HepG2 (cell line): ENCODE measurements around the gene PLA2G2A. TPM values are rescaled to one million over a fixed set of nuclear protein-coding genes. Genes with fewer than 3 reads are reported as not detected.

ENCODE experiments used
- AKAP8 ChIP-seq: sonication (generic); formaldehyde crosslinking; IDR thresholded peaks from 2 replicates; pipeline ENCODE4 v1.5.1; 2020; ENCODE audit warnings: mild to moderate bottlenecking, missing genetic modification reagents
- ARNT ChIP-seq: fragments of 450-650 bp; IDR thresholded peaks from 2 replicates; pipeline ENCODE4 v1.6.1; 2017
- CEBPG ChIP-seq: IDR thresholded peaks from 2 replicates; pipeline ENCODE4 v1.6.1; 2016
- DNMT3B ChIP-seq: conservative IDR thresholded peaks from 2 replicates; pipeline ENCODE4 v1.6.1; 2016; ENCODE audit warnings: missing biosample characterization, control low read depth
- FUBP1 ChIP-seq: sonication (generic); formaldehyde crosslinking; IDR thresholded peaks from 2 replicates; pipeline ENCODE4 v1.5.1; 2020; ENCODE audit warnings: missing genetic modification reagents, mild to moderate bottlenecking, borderline replicate concordance
- MED1 ChIP-seq: sonication (generic); formaldehyde crosslinking; IDR thresholded peaks from 2 replicates; pipeline ENCODE4 v1.4.0; 2020; ENCODE audit warnings: missing genetic modification reagents
- MED8 ChIP-seq: sonication (generic); formaldehyde crosslinking; IDR thresholded peaks from 2 replicates; pipeline ENCODE4 v1.8.1; 2023; ENCODE audit warnings: mild to moderate bottlenecking, missing genetic modification reagents; ENCODE audit not compliant: insufficient replicate concordance
- NCOR1 ChIP-seq: fragments of 200-600 bp; sonication (generic); IDR thresholded peaks from 2 replicates; pipeline ENCODE4 v1.7.0; 2017; ENCODE audit warnings: antibody characterized with exemption, low read length, borderline replicate concordance
- SALL2 ChIP-seq: sonication (generic); formaldehyde crosslinking; IDR thresholded peaks from 2 replicates; pipeline ENCODE4 v1.8.1; 2023; ENCODE audit warnings: mild to moderate bottlenecking, missing genetic modification reagents, inconsistent platforms
- SIN3A ChIP-seq: IDR thresholded peaks from 2 replicates; pipeline ENCODE4 v1.6.1; 2011; ENCODE audit warnings: low read depth, mild to moderate bottlenecking, control low read depth, low read length, borderline replicate concordance
- SNAI1 ChIP-seq: sonication (generic); formaldehyde crosslinking; IDR thresholded peaks from 2 replicates; pipeline ENCODE4 v1.5.0; 2020; ENCODE audit warnings: mild to moderate bottlenecking, missing genetic modification reagents, borderline replicate concordance
- TOPORS ChIP-seq: sonication (generic); formaldehyde crosslinking; IDR thresholded peaks from 2 replicates; pipeline ENCODE4 v1.8.0; 2023; ENCODE audit warnings: mild to moderate bottlenecking, missing genetic modification reagents
- ZFP62 ChIP-seq: sonication (generic); formaldehyde crosslinking; IDR thresholded peaks from 2 replicates; pipeline ENCODE4 v1.4.0; 2020; ENCODE audit warnings: missing genetic modification reagents
- ZNF256 ChIP-seq: sonication (generic); formaldehyde crosslinking; conservative IDR thresholded peaks from 2 replicates; pipeline ENCODE4 v1.4.0; 2020; ENCODE audit warnings: missing genetic modification reagents
- ZNF264 ChIP-seq: sonication (generic); formaldehyde crosslinking; IDR thresholded peaks from 2 replicates; pipeline ENCODE4 v1.4.0; 2020; ENCODE audit warnings: missing genetic modification reagents
- ZNF280B ChIP-seq: sonication (generic); formaldehyde crosslinking; IDR thresholded peaks from 2 replicates; pipeline ENCODE4 v1.5.0; 2020; ENCODE audit warnings: missing genetic modification reagents, mild to moderate bottlenecking, borderline replicate concordance
- ZNF282 ChIP-seq: fragments of 450-650 bp; IDR thresholded peaks from 2 replicates; pipeline ENCODE4 v1.6.1; 2018; ENCODE audit not compliant: partially characterized antibody
- ZNF292 ChIP-seq: sonication (generic); formaldehyde crosslinking; IDR thresholded peaks from 2 replicates; pipeline ENCODE4 v1.8.1; 2022; ENCODE audit warnings: mild to moderate bottlenecking, low read depth, missing genetic modification reagents, borderline replicate concordance
- ZNF616 ChIP-seq: sonication (generic); formaldehyde crosslinking; IDR thresholded peaks from 2 replicates; pipeline ENCODE4 v1.5.0; 2020; ENCODE audit warnings: low read depth, mild to moderate bottlenecking, missing genetic modification reagents
- ZNF800 ChIP-seq: sonication (generic); formaldehyde crosslinking; IDR thresholded peaks from 2 replicates; pipeline ENCODE4 v1.4.0; 2020; ENCODE audit warnings: missing genetic modification reagents
- ZNF816 ChIP-seq: sonication (generic); formaldehyde crosslinking; IDR thresholded peaks from 2 replicates; pipeline ENCODE4 v1.8.0; 2022; ENCODE audit warnings: missing genetic modification reagents, mild to moderate bottlenecking, borderline replicate concordance
- ZSCAN5A ChIP-seq: sonication (generic); formaldehyde crosslinking; IDR thresholded peaks from 2 replicates; pipeline ENCODE4 v1.8.0; 2022; ENCODE audit warnings: mild to moderate bottlenecking, missing genetic modification reagents, borderline replicate concordance
- polyA plus RNA-seq, 8 experiments: library from polyadenylated mRNA; depleted of rRNA in 3 of 8; stranded (reverse) in 7 of 8; unstranded in 1 of 8; fragments of >200 nt; fragmentation: Illumina TruSeq in 4 of 8; extraction: Trizol in 4 of 8; gene quantifications; 2 replicates each; pipeline versions ENCODE4 v1.2.1 to v1.2.3, GENCODE V29; 2011 to 2016; ENCODE audit warnings: low read depth in 4 of 8, missing spikeins in 1 of 8, mixed read lengths in 1 of 8; ENCODE audit not compliant: insufficient read depth in 1 of 8
- total RNA-seq, 5 experiments: library from RNA; depleted of rRNA; stranded (reverse); fragments of >200 nt; fragmentation: Illumina TruSeq; extraction: Trizol; gene quantifications; 2 replicates each; pipeline ENCODE4 v1.2.3, GENCODE V29; 2016; ENCODE audit warnings: low read depth in 1 of 5
- TF ChIP-seq, protein P1 (sequence below), 2 experiments: fragments of 450-650 bp in 1 of 2; sonication (generic) in 1 of 2; formaldehyde crosslinking; IDR thresholded peaks; 2 replicates each; pipeline versions ENCODE4 v1.5.0 to v1.8.0; 2020 to 2022; ENCODE audit warnings: mild to moderate bottlenecking in 1 of 2, missing genetic modification reagents in 1 of 2

PLA2G2A gene
- total and polyA plus RNA-seq, 2 of the 13 experiments (the other 11 are each of a cell fraction or from before 2014, with no cell fraction given) = 0.35 to 30.3 TPM

DNA sequence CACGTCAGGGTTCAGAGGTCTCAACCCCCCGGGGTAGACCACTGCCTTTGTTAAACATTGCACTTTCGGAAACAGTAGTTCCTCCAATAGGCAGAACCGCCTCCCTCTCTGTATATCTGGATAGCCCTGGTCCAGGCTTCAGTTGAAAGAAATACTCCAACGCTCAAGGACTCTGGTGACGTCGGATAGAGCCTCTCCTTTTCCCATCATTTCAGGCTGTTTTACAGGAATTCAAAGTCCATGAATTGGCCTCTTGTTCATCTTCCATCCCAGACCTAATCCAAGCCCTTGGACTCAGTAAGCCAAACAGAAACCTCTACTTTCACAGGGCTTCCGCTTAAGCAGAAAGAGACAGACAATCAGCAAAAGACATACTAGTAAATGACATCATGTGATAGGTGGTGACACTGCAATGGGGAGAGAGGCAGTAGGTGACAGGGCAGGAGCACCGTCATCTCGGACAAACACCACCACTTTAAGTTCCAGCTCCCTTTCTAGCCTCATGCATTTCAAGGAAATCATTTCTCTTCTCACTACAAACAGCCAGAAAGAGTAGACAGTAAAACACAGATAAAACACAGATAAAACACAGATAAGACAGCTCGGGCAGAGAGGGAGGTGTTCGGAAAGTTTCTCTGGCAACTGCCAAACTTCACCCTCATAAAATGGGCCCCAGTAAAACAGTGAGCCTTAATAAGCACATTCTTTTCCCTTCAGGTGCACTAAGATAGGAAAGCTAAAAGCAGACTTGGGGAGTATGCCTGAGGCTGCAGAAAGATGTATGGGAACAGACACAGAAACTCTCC is 2.3 kb upstream of the PLA2G2A start (continued):
- no peak for TF ChIP-seq AKAP8 (CRISPR knock-in tag)
- TF ChIP-seq, protein P1, sequence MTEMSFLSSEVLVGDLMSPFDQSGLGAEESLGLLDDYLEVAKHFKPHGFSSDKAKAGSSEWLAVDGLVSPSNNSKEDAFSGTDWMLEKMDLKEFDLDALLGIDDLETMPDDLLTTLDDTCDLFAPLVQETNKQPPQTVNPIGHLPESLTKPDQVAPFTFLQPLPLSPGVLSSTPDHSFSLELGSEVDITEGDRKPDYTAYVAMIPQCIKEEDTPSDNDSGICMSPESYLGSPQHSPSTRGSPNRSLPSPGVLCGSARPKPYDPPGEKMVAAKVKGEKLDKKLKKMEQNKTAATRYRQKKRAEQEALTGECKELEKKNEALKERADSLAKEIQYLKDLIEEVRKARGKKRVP (CRISPR knock-in tag; IDR thresholded peaks at IDR 0.05) = 0 out of 4 replicates have a peak, but pooled peaks of 1 of the 2 experiments have one; percentile 26
- TF ChIP-seq ZNF282 = no peak
- TF ChIP-seq TOPORS (CRISPR knock-in tag) = no peak
- no peak for TF ChIP-seq FUBP1
- TF ChIP-seq ZNF256 (CRISPR knock-in tag) = no peak
- no peak for TF ChIP-seq ZSCAN5A
- no peak for TF ChIP-seq ZNF292 (CRISPR knock-in tag)
- no peak for TF ChIP-seq ZNF816
- TF ChIP-seq ZNF264 (CRISPR knock-in tag) = no peak
- no peak for TF ChIP-seq DNMT3B (CRISPR knock-in tag)
- no peak for TF ChIP-seq ZNF616 (CRISPR knock-in tag)
- TF ChIP-seq SIN3A = no peak
- no peak for TF ChIP-seq MED8 (CRISPR knock-in tag)
- no peak for TF ChIP-seq CEBPG
- TF ChIP-seq NCOR1 = peak; percentile 48; the same call in 1 of the 2 replicates
- TF ChIP-seq ZFP62 (CRISPR knock-in tag) = no peak
- no peak for TF ChIP-seq ZNF280B
- no peak for TF ChIP-seq ZNF800 (CRISPR knock-in tag)
- TF ChIP-seq SALL2 (CRISPR knock-in tag) = no peak
- peak; percentile 85 for TF ChIP-seq MED1
- TF ChIP-seq ARNT = no peak
- TF ChIP-seq SNAI1 (CRISPR knock-in tag) = no peak
